ENCODE data around the gene ARHGAP30.

Gene ARHGAP30

DNA sequence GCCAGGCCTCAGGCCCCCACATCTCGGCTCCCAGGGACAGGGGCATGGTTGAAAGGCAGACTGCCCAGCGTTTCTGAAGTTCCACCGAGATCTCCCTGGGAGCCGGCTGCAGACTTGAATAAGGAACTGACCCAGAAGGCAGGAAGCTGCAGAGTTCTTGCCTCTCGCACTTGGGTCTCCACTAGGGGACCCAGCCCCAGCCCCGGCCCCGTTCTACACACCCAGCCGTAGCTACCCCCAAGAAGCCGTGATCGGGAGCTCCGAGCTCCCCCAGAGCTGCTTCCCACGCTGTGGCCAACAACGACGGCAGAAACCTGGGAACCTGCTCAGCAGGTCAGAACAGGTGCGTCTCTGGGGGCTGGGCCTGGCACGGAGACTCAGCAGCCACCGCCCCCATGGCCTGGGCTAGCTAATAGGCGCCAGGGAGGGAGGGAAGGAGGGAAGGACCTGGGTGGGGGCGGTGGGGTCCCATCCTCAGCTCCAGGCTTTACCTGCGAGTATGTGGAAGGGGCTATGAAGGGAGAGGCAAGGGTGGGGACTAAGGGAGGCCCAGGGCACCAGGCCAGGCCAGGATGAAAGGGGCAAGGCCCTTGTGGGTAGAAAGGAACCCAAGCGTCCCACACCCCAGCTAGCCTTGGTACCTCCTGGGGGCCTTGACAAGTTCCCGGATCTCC lies 19.7 kb upstream of the ARHGAP30 start, which contains the start of gene NECTIN4:
NECTIN4 (minus strand) TSS at position 308 of the 674 bp plus-strand sequence; CDS start at position 46, 262 bp downstream.
- no peak for DNase-seq (ENCODE audit: low spot score)

DNA sequence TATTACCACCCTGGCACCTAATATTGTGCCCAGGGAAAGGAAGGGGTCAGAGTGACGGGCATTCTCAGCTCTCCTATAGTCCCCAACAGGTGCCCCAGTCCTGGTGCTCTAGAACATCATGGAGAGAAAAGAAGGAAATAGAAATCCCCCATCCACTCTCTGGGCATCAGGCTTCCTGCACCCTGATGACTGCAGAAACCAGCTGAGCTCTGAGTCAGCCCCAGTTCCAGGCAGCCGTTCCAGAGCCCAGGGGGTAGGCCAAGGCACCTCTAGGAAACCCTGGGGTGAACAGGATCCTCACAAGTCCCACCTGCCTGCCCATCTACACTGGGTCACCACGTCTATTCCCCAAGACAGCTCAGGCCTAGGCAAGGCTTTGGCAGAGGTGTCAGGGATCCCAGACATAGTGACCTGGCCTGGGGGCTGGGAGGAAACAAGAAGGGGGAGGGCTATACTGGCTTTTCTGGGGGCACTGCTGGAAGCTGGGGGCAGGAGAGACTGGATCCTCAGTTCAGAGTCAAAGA lies 19.0 kb upstream of the ARHGAP30 start:
- no peak for DNase-seq (ENCODE audit: low spot score)

DNA sequence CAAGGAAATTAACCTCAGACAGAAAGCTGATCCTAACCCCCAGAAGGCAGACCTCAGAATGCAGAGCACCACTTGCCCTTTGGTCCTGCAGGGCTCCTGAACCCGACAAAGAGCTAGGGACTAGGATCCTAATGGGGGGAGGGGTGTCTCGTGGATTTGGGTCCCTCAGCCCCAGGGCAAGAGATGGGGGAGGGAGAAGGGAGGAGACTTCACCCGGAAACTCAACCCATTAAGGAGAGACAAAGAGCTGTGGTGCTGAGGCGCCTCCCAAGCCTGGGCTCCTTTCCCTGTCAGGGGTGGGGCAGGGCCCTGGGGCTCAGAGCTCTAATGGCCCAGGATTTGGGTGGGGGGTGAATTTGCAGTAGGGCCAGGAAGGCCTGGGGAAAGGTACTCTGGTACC lies 16.8 kb upstream of the ARHGAP30 start:
- no peak for DNase-seq (ENCODE audit: low spot score)

DNA sequence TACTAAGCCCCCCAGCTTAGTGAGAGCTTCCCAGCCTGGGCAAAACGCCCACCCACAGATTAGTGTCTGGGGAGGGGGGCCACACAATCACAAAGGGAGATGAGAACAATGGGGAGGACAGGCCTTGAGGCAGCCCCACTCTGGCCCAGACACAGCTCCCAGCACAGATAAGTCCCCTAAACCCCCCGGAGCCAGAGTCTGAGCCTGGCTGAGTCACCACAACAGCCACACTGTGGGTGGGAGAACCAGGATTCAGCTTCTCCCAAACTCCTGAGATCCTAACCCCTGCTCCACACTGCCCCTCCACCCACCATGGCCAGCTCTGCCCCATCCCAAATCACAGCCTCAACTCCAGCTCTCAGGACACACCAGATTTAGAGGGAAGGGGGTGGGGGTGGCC lies 15.5 kb upstream of the ARHGAP30 start:
- no peak for DNase-seq (ENCODE audit: low spot score)

DNA sequence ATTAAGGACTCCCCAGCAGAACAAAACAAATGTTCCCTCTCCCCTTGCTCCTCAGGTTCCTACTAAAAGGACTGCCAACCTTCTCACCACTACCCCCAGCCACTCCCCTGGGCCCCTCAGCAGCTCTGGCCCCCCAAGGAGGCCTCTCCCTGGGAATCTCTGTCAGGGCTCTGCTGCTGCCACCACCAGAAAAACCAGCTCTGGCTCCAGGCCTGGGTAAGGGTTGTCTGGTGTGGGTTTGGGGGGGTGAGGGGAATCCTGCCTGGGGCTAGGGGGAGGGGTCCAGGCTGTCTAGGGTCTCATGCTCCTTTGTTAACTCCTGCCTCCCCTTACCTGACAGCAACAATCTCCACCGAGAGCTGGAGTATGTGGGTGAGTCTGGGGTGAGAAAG lies 14.9 kb upstream of the ARHGAP30 start:
- no peak for DNase-seq (ENCODE audit: low spot score)

DNA sequence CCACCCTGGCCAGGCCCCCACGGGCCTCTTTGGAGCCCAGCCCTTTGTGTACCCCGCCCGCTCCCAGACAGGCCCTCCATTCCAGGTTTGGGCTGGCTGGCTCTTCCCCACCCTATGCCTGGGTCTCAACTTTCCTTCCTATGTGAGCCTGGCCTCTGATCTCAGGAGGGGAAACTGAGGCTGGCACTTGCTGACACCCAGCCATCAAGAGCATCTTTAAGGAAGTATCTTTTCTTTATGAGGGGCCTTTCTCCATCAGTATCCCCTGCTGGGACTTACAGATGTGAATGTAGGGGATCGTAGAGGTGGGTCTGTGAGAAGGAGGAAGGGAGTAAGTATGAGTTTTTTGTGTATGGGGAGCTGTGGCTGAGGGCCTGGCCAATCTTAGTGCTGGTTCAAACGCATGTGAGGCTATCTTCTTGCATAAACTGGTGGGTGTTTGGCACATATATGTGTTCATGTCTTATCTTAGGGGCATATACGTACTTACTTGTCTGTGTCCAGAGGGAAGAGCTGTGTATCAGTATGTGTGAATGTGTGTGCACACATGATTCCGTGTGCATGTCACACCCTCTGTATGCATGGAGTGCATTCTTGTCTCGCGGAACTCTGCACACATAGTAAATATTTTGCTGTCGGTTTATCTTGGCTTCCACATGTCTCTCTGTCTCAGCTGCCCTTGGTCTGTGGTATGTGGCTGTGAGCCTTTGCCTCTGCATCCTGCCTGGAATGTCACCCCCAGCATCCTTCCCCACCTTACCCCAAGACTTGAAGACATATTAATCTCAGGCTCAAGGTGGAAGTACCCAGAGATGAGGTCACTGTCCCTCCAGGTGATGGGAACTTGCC lies 14.3 kb upstream of the ARHGAP30 start:
- DNase-seq (ENCODE audit: low spot score), result no peak

DNA sequence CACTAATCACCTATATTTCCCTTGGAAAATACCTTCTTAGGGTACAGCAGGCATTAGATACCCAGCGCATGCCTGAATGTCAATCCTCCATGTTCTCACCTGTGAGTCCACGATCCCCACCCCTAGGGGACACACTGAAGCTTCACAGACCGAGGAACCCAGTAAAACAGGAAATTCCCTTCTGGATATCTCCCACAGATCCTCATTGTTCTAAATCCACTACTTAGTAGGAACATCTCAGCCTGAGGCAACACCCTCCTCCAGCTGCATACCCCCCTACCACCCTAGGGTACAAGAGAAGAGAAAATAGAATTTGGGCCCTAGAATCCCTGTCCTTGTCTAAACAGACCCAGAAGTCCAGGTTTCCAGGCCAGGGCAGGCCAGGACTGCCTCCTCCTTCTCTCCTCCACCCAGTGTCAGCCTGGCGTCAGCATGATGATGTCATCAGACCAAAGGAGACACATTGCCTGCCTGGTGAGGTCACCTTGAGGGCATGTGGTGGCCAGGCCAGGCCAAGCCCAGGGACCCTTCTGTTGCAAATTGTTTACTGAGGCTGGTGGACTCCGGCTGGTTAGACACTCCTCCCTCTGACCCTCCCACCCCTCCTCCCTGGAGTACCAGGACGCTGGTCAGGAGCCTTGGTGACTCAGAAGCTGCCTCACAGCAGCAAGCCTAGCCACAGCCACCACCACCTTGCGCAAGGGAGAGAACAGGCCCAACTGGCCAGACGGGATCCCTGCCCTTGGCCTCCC lies 13.5 kb upstream of the ARHGAP30 start:
- DNase-seq (ENCODE audit: low spot score), result peak; percentile 17

DNA sequence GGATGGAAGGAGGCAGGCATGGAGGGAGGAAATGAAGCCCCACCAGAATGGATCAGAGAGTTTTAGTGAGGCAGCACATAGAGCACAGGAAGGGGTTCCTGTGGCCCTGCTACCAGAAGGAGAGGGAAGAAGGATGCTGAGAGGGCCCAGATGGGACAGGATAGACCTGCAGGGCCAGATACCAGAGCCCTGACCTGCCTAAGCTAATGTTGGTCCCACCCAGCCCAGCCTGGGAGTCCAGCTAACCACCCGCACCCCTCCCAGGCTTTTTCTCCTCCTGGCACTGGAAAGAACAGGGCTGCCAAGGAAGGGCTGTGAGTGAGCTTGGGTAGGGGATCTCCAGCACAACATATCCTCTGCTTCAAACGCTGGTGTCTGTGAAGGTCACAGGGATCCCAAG lies 12.8 kb upstream of the ARHGAP30 start:
- no peak for DNase-seq (ENCODE audit: low spot score)

DNA sequence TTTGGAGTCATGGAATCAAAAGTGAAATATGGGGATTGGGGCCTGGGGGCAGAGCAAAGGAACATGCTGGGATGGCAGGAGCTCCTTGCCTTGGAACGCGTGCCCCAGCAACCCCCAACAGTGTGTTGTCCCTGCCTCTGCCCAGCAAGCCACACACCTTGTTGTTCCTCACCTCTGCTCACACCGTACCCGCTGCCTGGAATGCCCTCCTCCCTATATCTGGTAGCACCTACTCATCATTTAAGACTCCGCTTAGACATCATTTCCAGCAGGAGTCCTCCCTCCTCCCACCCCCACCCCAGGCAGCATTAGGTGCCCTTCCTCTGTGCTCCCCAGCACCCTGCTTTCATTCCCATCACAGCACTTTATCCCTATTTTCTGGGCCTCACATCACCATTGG lies 11.8 kb upstream of the ARHGAP30 start:
- no peak for DNase-seq (ENCODE audit: low spot score)

DNA sequence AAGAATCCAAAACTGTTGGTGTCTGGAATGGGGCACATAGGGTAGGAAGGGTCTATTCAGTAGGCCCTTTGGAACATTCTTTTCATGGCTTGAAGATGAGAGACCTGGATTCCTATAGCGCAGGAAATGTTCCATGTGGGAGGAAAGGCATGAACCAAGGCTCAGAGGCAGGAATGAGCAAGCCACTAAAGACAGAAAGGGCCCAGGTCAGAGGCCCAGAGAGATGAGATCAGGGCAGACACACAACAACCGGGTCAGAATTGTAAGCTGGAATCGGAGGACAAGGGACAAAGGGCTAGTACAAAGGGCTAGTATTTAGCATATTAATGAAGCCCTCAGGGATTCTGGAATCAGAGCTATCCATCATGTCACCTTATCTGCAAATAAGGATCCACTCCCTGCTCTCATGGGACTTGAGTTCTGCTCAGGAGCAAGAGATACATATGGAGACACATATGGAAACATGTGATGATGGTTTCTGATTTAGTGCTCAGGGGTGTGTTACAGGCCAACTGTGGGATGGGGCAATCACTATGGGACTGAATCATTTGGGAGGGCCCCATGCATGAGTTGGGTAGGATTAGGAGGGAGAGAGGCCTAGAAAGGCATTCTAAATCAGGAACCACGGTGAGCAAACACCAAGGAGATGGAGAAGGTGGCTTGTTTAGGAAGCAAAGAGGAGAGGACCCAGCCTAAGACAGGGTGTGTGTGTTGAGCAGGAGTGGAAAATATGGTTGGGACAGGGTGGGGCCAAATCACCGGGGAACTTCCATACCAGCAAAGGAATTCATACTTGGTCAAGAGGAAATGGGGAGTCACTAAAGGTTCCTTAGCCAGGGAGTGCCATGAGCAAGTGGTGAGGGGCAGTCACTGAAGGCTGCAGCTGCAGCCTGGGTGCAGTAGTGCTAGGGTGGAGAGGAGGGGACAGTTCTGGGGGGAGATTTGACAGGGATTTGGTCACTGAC lies 11.0 kb upstream of the ARHGAP30 start:
- no peak for DNase-seq (ENCODE audit: low spot score)

DNA sequence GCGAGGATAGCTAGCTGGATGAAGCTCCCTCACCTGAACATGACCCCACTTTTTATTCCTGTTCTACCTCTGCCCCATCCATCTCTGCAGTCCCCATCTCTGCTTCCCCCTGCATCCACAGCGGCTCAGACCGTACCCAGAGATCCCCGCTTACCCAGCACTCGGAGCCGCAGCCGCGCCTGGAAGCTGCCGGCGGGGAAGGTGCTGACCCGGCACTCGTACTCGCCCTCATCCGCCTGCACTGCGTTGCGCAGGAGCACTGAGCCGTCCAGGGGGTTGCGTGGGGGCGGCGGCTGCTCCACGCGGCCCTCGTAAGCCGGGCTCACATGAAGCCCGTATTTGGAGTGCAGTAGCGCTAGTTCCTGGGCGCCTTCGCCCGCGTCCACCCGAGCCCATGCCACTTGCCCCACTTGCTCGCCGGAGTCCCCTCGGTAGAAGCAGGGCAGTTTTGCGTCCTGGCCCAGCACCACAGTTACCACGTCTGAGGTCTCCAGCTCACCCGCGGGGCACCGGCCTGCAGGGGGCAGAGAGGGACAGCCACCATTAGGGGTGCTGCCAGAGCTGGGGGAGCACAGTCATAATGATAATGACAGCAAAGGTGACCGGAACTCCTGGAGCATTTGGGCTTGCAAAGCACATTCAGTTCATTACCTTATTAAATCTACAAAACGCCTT lies 9.9 kb upstream of the ARHGAP30 start:
- no peak for DNase-seq (ENCODE audit: low spot score)

DNA sequence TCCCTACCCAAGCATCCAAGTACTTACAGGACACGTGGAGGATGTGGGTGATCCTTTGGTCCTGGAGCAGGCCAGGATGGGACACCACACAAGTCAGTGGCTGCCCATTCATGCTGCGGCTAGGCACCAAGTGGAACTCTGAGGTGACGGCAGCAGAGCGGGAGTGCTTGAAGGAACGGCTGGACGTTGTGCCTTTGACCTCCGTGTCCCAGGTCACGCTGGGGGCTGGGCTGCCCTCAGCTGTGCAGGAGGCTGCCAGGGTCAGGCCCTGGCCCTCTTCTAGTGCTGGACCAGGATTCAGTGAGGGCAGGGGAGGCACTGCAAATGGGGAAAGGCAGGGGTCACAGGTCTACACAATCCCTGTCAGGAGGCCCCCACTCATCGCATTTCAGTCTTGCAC lies 7.7 kb upstream of the ARHGAP30 start:
- DNase-seq (ENCODE audit: low spot score), result no peak

DNA sequence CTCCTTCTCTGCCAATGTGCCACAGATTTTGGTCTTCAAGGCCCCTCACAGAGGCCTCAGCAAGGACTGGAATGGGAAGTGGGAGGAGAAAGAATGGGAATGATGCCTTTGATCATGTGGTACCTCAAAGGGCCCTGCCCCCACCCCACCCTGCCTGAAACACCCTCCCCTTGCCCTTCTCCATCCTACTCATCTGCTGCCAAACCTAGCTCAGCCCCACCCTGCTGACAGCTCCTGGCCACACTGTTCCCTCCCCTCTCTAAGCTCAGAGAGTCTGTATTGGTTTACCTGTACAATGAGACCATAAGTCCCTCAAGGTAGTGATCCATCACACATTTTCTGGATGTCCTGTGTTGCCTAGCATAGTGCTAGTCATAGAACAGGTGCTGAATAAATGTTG lies 6.7 kb upstream of the ARHGAP30 start:
- no peak for DNase-seq (ENCODE audit: low spot score)

DNA sequence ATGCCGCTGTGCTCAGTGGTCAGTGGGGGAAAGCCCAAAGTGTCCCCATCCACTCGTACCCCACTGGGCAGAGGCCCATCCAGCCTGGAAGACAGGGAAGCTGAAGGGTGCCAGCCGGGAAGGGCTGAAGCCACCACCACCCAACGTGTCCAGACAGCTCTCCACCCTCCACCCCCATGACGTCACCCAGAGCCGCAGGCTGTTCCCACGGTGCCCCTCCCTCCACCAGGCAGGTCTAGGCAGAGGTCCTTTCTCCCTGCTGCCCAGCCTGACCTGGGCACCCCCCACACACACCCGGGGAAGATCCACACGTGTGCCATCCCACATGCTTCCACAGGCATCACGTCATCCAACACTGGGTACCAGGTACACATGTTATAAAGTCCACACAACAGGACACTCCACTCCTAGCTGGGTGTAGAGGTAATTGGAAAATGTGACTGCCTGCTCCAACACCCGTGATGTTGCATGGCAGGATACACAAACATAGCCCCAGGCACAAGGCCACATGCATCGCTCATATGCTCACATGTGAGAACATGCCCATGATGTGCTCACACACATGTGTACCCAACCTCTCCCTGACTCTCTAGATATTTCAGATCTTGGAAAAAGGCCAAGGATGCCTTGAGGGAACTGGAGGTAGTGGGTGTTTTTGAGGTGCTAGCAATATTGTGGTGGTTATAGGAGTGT lies 5.1 kb upstream of the ARHGAP30 start:
- no peak for DNase-seq (ENCODE audit: low spot score)

DNA sequence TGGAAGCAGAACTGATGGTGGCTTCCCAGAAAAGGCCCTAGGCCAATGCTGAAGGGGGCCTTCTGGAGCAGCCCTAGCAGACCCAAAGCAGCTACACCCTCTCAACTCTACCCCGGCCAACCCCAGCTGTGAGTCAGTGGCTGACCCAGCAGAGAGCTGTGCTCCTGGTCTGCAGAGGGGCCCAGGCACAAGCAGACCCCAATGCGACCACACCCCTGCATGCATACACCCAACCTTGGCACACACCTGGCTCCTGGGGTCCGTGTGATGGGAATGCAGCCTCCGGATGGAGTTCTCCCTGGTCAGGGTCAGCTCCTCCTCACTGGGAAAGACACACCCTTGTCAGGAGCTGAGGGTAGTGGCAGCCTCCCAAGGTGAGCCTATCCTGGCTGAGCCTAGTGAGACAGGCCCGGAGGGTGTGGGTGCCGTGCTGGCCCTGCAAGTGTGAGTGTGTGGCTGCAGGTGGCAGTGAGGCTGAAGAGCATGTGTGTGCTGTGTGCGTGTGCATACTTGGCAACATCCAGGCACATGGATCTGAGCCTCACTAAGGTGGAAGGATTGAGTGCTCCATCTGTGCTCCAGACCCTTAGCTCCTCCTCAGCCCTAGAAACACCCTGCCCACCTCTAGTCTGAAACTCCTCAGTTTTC lies 3.9 kb upstream of the ARHGAP30 start:
- no peak for DNase-seq (ENCODE audit: low spot score)

DNA sequence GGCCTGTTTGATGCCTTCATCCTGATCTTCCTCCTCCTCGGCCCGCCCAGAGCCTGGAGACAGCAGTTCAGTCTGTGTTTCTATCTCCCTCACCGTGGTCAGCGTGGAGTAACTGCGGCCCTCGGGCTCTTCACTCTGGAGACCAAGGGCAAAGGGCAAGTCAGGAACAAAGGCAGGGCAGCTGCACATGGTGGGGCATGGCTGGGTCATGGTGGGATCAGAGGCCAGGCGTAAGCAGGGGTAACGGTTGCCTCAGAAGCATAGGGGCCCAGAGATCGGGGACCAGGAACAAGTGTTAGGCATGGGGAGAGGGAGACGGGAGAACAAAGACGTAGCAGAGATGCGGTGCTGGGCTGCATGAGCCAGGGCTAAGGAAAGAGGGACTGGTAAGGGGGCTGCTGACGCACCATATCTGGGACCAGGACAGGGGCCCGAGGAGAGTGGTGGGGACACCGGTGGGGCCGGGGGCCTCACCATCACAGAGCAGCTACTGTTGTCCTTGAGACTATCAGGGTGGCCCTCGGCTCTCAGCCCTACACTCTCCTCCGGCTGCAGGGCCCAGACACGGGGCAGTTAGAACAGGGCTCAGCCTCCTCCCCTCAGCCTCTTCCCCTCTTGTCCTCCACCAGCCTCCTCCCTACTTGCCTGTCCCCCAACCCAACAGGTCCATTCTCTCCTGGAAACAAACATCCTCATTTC lies 3.2 kb upstream of the ARHGAP30 start:
- DNase-seq (ENCODE audit: low spot score), result no peak

DNA sequence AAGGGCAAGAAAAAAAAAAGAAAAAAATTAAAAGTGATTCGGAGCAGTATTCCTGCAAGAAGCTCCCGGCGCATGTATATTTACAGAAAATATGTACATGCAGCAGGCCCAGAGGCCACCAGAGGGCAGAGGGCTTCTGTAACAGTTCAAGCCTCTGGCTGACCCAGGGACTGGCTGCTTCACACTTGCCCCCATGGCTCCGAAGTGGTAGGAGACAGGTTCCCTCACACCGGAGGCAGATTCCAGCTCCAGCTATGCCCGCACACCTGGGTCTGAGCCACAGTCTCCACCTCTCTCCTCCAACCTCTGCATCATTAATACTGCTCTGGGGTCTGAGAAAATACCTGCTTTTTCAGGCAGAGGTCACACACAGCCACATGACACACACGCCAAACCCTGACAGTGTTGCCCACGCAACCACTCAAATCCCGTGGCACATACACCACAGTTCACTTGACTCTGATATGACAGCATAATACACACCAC lies 2.2 kb upstream of the ARHGAP30 start:
- peak; percentile 54 for DNase-seq (ENCODE audit: low spot score)

DNA sequence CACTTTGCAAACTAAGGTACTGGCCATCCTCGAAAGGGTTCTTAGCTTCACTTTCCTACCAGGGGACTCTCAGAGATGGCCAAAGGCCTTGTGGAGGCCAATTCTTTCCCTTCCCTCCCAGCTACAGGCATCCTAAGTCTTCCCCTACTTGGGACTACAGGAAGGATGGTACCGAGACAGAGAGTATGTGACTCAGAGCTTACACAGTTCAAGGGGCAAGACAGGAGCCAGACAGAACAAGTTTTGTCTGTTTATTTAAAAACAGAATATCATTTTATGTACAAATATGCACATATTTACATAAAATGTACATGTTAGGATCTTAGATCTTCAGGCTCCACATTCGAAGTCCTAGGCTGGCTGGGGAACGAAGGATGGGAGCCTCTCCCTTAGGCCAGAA lies 1.1 kb upstream of the ARHGAP30 start:
- DNase-seq (ENCODE audit: low spot score), result peak; percentile 13

DNA sequence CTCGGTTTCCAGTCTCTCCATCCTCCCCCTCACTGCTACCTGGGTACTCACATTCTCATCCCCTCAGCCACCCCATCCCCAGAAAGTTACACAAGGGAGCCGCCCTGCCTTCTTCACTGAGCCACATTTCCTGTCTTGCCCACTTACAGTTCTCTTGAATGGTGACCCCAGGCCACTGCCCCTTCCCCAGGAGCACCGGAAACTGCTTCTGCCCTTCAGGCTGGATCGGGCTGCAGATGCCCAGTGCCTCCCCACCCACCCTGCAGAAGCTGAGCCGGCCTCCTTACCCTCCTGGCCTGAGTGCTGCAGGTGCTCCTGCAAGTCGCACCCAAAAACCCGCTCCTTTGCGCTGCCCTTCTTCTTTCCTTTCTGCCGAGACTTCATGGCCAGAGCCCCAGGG lies 450 bp downstream of the ARHGAP30 start:
- peak; percentile 6 for DNase-seq (ENCODE audit: low spot score)
